ENCODE results near the gene ACAA2.

ACAA2 gene

DNA sequence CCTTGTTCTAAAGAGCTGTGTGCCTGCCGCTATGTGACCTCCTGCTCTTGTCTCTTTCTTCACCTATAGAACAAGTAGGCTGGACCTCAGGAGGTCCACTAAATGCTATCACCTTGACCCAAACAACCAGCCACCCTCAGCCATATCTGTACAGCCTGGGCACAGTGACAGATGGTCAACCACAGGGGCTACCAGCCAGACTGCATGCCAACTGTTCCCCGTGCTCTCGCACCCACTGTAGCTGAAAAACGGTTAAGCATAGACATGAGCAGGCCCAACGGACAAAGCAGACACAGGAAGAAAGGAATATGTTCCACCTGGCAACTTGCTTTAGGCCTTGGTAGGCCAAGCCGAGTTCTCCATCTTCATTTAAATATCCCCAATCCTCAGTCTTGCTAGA is 43.2 kb upstream of the ACAA2 start:
- TF ChIP-seq, protein P1, sequence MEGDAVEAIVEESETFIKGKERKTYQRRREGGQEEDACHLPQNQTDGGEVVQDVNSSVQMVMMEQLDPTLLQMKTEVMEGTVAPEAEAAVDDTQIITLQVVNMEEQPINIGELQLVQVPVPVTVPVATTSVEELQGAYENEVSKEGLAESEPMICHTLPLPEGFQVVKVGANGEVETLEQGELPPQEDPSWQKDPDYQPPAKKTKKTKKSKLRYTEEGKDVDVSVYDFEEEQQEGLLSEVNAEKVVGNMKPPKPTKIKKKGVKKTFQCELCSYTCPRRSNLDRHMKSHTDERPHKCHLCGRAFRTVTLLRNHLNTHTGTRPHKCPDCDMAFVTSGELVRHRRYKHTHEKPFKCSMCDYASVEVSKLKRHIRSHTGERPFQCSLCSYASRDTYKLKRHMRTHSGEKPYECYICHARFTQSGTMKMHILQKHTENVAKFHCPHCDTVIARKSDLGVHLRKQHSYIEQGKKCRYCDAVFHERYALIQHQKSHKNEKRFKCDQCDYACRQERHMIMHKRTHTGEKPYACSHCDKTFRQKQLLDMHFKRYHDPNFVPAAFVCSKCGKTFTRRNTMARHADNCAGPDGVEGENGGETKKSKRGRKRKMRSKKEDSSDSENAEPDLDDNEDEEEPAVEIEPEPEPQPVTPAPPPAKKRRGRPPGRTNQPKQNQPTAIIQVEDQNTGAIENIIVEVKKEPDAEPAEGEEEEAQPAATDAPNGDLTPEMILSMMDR (conservative IDR thresholded peaks at IDR 0.05): no peak
- no peak overlapping the region for H3K27ac ChIP-seq

DNA sequence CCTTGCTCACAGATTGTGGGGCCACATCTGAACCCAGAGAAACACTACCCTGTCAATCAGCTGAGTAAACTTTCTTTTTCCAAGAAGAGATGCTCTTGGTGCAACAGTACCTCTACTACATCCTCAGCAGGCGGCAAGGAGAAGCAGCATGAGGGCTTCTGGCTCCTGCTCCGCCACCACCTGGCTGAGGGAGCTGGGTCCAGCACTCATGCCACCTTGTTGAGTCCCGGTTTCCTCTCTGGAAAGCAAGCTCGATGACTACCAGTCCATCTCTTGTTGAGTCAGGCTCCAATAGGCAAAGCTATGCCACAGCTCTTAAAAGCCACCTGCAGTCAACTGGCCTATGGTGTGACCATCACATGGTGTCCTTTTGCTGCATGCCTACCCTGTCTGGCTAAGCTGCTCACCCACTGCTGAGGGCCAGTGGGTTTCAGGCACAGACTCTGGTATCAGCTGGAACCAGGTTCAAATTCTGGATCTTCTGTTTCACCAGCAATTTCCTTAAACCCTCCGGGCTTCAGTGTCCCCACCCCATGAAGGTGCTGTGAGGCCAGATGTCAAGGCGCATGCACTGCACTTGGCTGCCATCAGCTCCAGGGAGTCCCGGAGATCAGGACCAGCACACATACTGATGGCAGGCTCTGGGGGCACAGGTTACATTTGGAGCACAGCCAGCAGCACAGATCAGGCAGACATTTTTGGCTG is 42.5 kb upstream of the ACAA2 start:
- TF ChIP-seq, protein P1 (conservative IDR thresholded peaks at IDR 0.05): no peak
- H3K27ac ChIP-seq: no peak overlapping the region

DNA sequence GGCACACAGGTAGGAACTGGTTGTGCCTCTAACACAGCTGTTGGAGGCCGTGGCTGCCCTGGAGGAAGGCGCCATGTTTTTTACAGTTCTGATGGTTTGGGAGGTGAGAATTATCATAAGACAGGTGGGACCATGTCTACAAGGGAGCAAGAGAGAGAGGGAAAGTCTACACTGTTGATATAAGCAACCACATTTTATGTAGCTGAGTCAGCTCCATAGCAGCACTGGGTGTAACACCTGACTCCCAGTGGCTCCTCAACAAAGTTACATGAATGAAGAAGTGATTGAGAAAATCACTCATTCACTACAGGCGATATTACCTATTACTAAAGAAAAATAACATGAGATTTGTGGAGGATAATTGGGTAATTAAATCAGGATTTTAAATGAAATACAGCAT is 41.3 kb upstream of the ACAA2 start:
- no peak overlapping the region for H3K27ac ChIP-seq
- TF ChIP-seq, protein P1 (conservative IDR thresholded peaks at IDR 0.05): no peak

DNA sequence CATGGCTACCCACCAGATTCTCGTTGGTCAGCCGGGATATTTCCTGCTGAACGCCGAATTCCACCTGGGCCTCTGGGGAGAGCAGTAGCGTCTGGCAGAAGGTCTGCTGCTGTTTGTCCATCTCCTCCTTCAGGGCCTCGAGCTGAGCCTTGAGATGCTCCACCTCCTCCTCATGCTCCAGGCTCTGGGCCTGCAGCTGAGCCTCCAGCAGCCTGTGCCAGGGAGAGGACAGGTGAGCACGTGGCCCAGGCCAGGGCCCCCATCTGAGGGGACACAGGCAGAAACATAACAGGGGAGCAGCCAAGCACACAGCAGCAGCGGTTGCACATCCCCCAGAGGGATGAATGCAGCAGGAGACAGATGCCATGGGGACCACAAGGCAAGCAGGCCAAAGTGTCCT is 40.1 kb upstream of the ACAA2 start:
- TF ChIP-seq, protein P1 (conservative IDR thresholded peaks at IDR 0.05): no peak
- H3K27ac ChIP-seq: no peak overlapping the region

DNA sequence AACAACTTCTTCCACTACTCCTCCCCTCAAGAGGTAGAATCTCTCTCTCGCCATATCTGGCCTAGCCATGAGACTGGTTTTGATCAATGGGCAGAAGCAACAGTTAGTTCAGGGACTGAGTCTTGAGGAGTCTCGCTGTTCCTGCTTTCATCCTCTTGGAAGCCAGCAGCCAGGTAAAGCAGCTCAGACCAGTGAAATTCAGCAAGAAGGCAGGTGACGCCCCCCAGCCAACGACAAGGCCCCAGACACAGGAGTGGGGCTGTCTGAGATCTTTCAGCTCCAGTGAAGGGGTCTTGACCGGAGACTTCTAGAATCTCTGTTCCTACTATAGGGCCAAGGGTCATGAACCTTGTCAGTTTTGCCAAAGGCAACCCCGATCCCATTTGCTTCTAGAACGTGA is 39.7 kb upstream of the ACAA2 start:
- TF ChIP-seq, protein P1 (conservative IDR thresholded peaks at IDR 0.05): no peak
- H3K27ac ChIP-seq: no peak overlapping the region

DNA sequence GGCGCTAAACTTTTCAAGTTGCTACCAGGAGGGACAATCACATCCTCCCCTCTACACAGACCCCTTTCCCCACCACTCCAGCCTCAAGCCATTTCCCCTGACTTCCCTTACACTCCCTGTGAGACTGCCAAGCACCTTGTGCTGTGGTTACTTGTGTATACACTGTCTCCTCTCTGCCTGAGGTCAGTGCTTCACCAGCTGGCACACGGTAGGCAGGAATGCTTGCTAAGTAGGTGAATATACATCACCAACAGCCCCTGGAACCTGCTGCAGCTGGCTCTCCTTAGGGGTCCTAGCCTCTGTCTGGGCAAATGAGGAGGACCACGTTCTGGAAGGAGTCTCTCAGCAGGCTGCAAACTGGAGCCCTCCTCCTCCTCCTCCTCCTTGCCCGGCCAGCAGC is 38.3 kb upstream of the ACAA2 start:
- TF ChIP-seq, protein P1 (conservative IDR thresholded peaks at IDR 0.05): no peak
- no peak overlapping the region for H3K27ac ChIP-seq

DNA sequence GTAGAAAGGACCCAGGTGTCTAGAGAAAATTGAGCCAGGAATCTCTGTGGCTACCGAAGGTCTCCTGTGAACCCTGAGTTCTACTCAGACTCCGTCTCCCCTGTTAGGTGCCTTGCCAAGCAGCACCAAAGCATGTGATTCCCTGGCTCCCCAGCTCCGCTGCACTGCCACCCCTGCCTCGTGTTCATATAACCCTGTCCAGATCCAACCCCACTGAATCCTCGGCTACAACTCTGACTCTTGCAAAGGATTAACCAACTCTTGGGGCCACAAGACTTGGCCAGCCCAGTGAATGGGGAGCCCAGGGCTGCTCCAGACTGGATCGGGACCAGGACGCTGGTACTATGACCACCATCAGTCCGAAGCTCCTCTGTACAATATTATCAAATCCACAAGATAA is 37.3 kb upstream of the ACAA2 start:
- no peak overlapping the region for H3K27ac ChIP-seq
- TF ChIP-seq, protein P1 (conservative IDR thresholded peaks at IDR 0.05): no peak

All from VCaP (cell line).